ENCODE measurements around the gene TRNP1.

DNA sequence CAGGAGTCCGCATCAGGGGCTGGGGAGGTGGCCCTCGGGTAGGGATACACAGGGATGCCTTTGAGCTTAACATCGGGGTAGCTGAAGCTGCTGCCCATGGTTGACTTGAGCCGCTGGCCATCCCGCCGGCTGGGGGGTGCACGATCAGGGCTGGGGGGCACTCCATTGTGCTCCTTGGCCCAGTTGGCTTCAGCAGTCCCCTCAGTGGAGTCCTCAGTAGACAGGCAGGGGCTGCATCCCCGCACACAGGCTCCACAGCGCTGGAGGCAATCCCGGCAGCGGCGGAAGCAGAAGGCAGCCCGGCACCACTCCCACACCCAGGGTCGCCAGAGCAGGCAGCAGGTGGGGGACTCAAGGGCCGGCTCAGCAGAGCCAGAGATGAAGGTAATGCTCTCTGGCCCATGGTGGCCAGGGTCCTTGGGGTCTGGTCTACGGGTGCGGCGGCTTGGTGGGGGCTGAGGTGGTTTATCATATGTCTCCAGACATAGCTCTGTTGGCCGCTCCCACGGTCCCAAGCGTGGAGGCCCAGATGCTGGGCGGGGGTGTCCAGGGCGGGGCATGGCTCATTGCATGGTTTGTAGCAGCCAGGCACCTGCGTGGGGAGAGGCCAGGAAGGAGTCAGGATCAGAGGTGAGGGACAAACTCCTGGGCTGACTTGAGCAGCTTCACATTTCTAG is 41.5 kb upstream of the TRNP1 start:
- TF ChIP-seq, protein P1, sequence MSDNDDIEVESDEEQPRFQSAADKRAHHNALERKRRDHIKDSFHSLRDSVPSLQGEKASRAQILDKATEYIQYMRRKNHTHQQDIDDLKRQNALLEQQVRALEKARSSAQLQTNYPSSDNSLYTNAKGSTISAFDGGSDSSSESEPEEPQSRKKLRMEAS (IDR thresholded peaks at IDR 0.05; ENCODE audit: low read depth, low read length): no peak
- TF ChIP-seq, protein P2, sequence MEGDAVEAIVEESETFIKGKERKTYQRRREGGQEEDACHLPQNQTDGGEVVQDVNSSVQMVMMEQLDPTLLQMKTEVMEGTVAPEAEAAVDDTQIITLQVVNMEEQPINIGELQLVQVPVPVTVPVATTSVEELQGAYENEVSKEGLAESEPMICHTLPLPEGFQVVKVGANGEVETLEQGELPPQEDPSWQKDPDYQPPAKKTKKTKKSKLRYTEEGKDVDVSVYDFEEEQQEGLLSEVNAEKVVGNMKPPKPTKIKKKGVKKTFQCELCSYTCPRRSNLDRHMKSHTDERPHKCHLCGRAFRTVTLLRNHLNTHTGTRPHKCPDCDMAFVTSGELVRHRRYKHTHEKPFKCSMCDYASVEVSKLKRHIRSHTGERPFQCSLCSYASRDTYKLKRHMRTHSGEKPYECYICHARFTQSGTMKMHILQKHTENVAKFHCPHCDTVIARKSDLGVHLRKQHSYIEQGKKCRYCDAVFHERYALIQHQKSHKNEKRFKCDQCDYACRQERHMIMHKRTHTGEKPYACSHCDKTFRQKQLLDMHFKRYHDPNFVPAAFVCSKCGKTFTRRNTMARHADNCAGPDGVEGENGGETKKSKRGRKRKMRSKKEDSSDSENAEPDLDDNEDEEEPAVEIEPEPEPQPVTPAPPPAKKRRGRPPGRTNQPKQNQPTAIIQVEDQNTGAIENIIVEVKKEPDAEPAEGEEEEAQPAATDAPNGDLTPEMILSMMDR (IDR thresholded peaks at IDR 0.05; ENCODE audit: low read depth, low read length): no peak
- TF ChIP-seq POLR2A (IDR thresholded peaks at IDR 0.05; ENCODE audit: extremely low read depth, insufficient read length) (no peak), MYC (IDR thresholded peaks at IDR 0.05; ENCODE audit: low read depth, low read length) (no peak)

Data from NB4 (cell line).